Activated CD8-positive, alpha-beta memory T cell treated with anti-CD3 and anti-CD28 coated beads for 4 hours (primary cell): ENCODE results near the gene ZBTB20.

Experiments
- DNase-seq, 2 donors: peaks; one replicate each; pipeline ENCODE4 v3.0.0-alpha.2; 2020; ENCODE audit warnings: low read depth in 2 of 2

ZBTB20 gene

GRCh38 chr3:114294940-114295480, 852.1 kb downstream of the ZBTB20 start:
- DNase-seq: peak in 1 of 2 donors; percentile 20

DNA sequence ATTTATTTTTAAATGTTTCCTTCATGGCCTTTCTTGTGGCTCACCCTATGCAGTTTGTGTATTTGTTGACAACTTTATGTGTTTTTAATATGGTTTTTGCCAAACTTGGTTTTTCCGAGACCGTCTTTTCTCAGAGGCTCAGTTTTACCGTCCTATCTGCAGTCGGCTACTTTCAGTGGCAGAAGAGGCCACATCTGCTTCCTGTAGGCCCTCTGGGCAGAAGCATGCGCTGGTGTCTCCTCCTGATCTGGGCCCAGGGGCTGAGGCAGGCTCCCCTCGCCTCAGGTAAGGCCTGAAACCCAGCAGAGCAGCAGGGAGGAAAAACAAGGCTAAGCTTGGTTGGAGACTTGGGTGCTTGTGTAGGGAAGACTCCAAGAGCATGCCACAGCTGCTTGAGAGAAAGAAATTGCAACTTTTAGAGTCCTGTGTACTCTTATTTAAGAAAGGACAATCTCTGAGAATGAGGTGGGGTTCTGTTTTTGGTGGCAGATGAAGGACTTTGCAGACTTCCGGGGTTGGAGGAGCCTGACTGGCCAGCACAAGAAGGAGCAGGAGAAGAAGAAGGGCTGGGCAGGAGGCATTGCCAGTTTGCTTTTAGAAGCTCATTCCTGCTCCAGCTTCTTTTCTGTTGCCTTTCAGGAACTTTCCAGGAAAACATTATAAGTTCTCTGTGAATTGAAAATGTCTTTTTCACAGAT, 853.1 kb downstream of the ZBTB20 start, which contains the start of gene TIGIT:
Gene TIGIT, plus strand, starts transcription at position 191 of the 698 bp plus-strand sequence. Its CDS starts 34 bp downstream, at position 225.
- DNase-seq: no peak

- DNase-seq: peak; percentile 84 to 85
These were observed 855.9 kb downstream of the ZBTB20 start for GRCh38 chr3:114290911-114291901.

DNA sequence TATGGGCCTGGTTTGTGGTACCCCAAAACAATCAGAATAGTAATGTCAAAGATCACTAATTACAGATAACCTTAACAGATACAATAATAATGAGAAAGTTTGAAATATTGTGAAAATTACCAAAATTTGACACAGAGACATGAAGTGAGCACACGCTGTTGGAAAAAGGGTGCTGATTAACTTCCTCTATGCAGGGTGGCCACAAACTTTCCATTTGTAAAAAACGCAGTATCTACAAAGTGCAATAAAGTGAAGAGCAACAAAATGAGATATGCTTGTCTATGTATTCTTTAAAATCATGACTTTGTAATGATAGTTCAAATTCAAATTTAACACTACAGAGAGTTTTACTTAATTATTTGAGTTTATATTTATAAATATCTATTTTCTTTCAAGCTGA, 860.8 kb downstream of the ZBTB20 start:
- no peak for DNase-seq

GRCh38 chr3:114285648-114286230, 861.3 kb downstream of the ZBTB20 start:
- no peak for DNase-seq

- DNase-seq: no peak
These were observed 862.4 kb downstream of the ZBTB20 start for GRCh38 chr3:114284644-114285043.
